ENCODE data around the gene GLDC.
"Not testable (repeated sequence)": the region's sequence is repeated elsewhere in the genome, so short reads cannot be mapped to it uniquely, and the experiment has no call there.

DNA sequence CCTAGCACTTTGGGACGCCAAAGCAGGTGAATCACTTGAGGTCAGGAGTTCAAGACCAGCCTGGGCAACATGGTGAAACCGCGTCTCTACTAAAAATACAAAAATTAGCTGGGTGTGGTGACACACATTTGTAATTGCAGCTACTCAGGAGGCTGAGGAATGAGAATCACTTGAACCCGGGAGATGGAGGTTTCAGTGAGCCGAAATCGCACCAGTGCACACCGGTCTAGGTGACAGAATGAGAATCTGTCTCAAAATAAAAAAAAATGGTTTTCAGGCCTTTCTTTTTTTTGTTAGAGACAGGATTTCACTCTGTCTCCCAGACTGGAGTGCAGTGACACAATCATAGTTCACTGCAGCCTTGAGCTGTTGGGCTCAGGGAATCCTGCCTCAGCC, 45.1 kb upstream of the GLDC start:
- not testable (repeated sequence) for TF ChIP-seq POLR2A, EP300 (IDR thresholded peaks at IDR 0.05)
- TF ChIP-seq, protein P1, sequence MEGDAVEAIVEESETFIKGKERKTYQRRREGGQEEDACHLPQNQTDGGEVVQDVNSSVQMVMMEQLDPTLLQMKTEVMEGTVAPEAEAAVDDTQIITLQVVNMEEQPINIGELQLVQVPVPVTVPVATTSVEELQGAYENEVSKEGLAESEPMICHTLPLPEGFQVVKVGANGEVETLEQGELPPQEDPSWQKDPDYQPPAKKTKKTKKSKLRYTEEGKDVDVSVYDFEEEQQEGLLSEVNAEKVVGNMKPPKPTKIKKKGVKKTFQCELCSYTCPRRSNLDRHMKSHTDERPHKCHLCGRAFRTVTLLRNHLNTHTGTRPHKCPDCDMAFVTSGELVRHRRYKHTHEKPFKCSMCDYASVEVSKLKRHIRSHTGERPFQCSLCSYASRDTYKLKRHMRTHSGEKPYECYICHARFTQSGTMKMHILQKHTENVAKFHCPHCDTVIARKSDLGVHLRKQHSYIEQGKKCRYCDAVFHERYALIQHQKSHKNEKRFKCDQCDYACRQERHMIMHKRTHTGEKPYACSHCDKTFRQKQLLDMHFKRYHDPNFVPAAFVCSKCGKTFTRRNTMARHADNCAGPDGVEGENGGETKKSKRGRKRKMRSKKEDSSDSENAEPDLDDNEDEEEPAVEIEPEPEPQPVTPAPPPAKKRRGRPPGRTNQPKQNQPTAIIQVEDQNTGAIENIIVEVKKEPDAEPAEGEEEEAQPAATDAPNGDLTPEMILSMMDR (IDR thresholded peaks at IDR 0.05): not testable (repeated sequence)

Measured in ovary (tissue), 3 donors.